ENCODE measurements around the gene LYPD6B. TPM values are rescaled to one million over a fixed set of nuclear protein-coding genes. Genes with fewer than 3 reads are reported as not detected.

The LYPD6B gene
- total and polyA plus RNA-seq, 2 experiments from 2014 or later, result 1.7 to 3.6 TPM

- no peak overlapping the region for H3K4me3 ChIP-seq
- H2AFZ ChIP-seq, result no peak overlapping the region
- H4K20me1 ChIP-seq (replicated peaks; ENCODE audit: insufficient read depth), result no peaks in the 10 kb centered on the region
- H3K4me1 ChIP-seq (ENCODE audit: insufficient read depth), result no peaks in the 10 kb centered on the region
- no peak overlapping the region for H3K27ac ChIP-seq (ENCODE audit: low read depth)
- H3K36me3 ChIP-seq (ENCODE audit: insufficient read depth), result 0 out of 2 replicates have a peak, but pooled peaks cover 4% of the 10 kb centered on the region
- Mint-ChIP-seq H3K27ac (no peak overlapping the region), H3K4me1 (no peaks in the 10 kb centered on the region), H3K4me3 (no peak overlapping the region), H3K36me3 (ENCODE audit: low read depth) (no peaks in the 10 kb centered on the region; the same call in 2 of the 3 replicates), H3K27me3 (ENCODE audit: insufficient read depth, low read depth, poor library complexity) (peaks cover 2% of the 10 kb centered on the region), H3K9me3 (peaks cover 10% of the 10 kb centered on the region; the same call in 2 of the 3 replicates)
- ATAC-seq, result no peak
- H3K27me3 ChIP-seq (ENCODE audit: insufficient read depth), result no peaks in the 10 kb centered on the region
- H3F3A ChIP-seq (replicated peaks; ENCODE audit: low read depth), result no peaks in the 10 kb centered on the region
- no peaks in the 10 kb centered on the region for H3K79me2 ChIP-seq (replicated peaks; ENCODE audit: insufficient read depth)
- no peak for DNase-seq (ENCODE audit: low spot score)
- H3K4me2 ChIP-seq, result no peak overlapping the region
- H3K9me2 ChIP-seq (ENCODE audit: insufficient read depth), result no peaks in the 10 kb centered on the region
- TF ChIP-seq ZNF331 (CRISPR knock-in tag; IDR thresholded peaks at IDR 0.05; ENCODE audit: low read depth) (no peak), STAT1 (IDR thresholded peaks at IDR 0.05; ENCODE audit: unreplicated experiment) (no peak), NANOG (IDR thresholded peaks at IDR 0.05; ENCODE audit: borderline replicate concordance) (no peak), EZH2phosphoT487 (IDR thresholded peaks at IDR 0.05; ENCODE audit: unreplicated experiment) (no peak), POLR2AphosphoS5 (IDR thresholded peaks at IDR 0.05; ENCODE audit: low read depth) (no peak), JUNB (IDR thresholded peaks at IDR 0.05; ENCODE audit: unreplicated experiment) (no peak), ZNF114 (CRISPR knock-in tag; IDR thresholded peaks at IDR 0.05) (no peak), CTCF (conservative IDR thresholded peaks at IDR 0.05; ENCODE audit: low read depth in 2 of 2) (no peak)
These were observed 10.6 kb downstream of the LYPD6B start for GRCh38 chr2:149049142-149049541.

- H3K36me3 Mint-ChIP-seq (ENCODE audit: low read depth), result no peaks in the 10 kb centered on the region; the same call in 2 of the 3 replicates
- no peak overlapping the region for H3K27ac Mint-ChIP-seq
- peaks cover 10% of the 10 kb centered on the region; the same call in 2 of the 3 replicates for H3K9me3 Mint-ChIP-seq
- no peak overlapping the region for H3K4me3 Mint-ChIP-seq
- Histone ChIP-seq H3K36me3 (ENCODE audit: insufficient read depth) (0 out of 2 replicates have a peak, but pooled peaks cover 4% of the 10 kb centered on the region), H3F3A (replicated peaks; ENCODE audit: low read depth) (no peaks in the 10 kb centered on the region), H3K79me2 (replicated peaks; ENCODE audit: insufficient read depth) (no peaks in the 10 kb centered on the region), H3K4me2 (no peak overlapping the region), H4K20me1 (replicated peaks; ENCODE audit: insufficient read depth) (no peaks in the 10 kb centered on the region), H3K27ac (ENCODE audit: low read depth) (no peak overlapping the region), H2AFZ (no peak overlapping the region), H3K4me1 (ENCODE audit: insufficient read depth) (no peaks in the 10 kb centered on the region), H3K9me2 (ENCODE audit: insufficient read depth) (no peaks in the 10 kb centered on the region), H3K4me3 (no peak overlapping the region), H3K27me3 (ENCODE audit: insufficient read depth) (no peaks in the 10 kb centered on the region)
- peaks cover 2% of the 10 kb centered on the region for H3K27me3 Mint-ChIP-seq (ENCODE audit: insufficient read depth, low read depth, poor library complexity)
- ATAC-seq (no peak), DNase-seq (ENCODE audit: low spot score) (no peak)
- TF ChIP-seq ZNF114 (CRISPR knock-in tag; IDR thresholded peaks at IDR 0.05), result no peak
- no peak for TF ChIP-seq STAT1 (IDR thresholded peaks at IDR 0.05; ENCODE audit: unreplicated experiment)
- no peak for TF ChIP-seq CREB1 (CRISPR knock-in tag; IDR thresholded peaks at IDR 0.05; ENCODE audit: low read depth)
- TF ChIP-seq NANOG (IDR thresholded peaks at IDR 0.05; ENCODE audit: borderline replicate concordance), result no peak
- no peak for TF ChIP-seq EZH2phosphoT487 (IDR thresholded peaks at IDR 0.05; ENCODE audit: unreplicated experiment)
- TF ChIP-seq CTCF (conservative IDR thresholded peaks at IDR 0.05; ENCODE audit: low read depth in 2 of 2), result no peak
- TF ChIP-seq ZNF462 (CRISPR knock-in tag; IDR thresholded peaks at IDR 0.05), result no peak
- no peaks in the 10 kb centered on the region for H3K4me1 Mint-ChIP-seq
These were observed 11.7 kb downstream of the LYPD6B start for GRCh38 chr2:149050188-149050587.
